SHP77 treated with DMSO at 0.1 percent for 48 hours (cell line): Measurements from ENCODE around the gene TRIM64.
"Not testable (repeated sequence)": the region's sequence is repeated elsewhere in the genome, so short reads cannot be mapped to it uniquely, and the experiment has no call there.

Source experiments
- DNase-seq: peaks from one replicate; lab custom pipeline; 2025; lab: John Stamatoyannopoulos, UW

The TRIM64 gene, protein sequence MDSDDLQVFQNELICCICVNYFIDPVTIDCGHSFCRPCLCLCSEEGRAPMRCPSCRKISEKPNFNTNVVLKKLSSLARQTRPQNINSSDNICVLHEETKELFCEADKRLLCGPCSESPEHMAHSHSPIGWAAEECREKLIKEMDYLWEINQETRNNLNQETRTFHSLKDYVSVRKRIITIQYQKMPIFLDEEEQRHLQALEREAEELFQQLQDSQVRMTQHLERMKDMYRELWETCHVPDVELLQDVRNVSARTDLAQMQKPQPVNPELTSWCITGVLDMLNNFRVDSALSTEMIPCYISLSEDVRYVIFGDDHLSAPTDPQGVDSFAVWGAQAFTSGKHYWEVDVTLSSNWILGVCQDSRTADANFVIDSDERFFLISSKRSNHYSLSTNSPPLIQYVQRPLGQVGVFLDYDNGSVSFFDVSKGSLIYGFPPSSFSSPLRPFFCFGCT

GRCh38 chr11:89965737-89966136, at the start of gene TRIM64:
Gene TRIM64, plus strand, starts transcription at chr11:89966037. Its CDS starts 2,467 bp downstream, at chr11:89968504.
- DNase-seq: not testable (repeated sequence)

DNA sequence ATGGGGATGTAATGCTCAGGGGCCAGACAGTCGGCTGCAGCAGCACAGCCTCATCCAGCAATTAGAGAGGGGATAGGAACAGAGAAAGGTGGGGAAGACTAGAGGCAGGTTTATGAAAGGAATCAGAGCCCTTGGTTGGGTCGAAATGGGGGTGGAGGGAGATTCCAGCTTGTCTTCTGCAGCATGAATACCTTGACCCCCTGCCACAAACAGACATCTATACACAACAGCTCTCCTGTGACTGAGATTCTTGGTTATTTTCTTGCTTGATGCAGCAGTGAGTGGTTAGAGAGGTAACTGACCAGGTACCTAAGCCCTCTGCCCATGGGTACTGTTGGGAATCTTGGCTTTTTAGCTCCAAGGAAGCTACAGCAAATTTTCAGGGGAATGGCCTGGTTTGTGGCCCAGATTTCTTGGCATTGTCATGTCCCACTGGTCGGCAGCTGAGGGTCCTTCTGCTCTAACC, 43.6 kb upstream of the TRIM64 start, which contains the start of gene TRIM49D1:
TRIM49D1 (minus strand) TSS at position 51 of the 466 bp plus-strand sequence. CDS start 4,535 bp downstream, outside the sequence.
- no peak for DNase-seq

- not testable (repeated sequence) for DNase-seq
These were observed 42.1 kb upstream of the TRIM64 start, which contains the start of gene TRIM49D2 for GRCh38 chr11:89923764-89924163. Gene TRIM49D2, plus strand, starts transcription at chr11:89924064. Its CDS starts 2,698 bp downstream, at chr11:89926762.

DNA sequence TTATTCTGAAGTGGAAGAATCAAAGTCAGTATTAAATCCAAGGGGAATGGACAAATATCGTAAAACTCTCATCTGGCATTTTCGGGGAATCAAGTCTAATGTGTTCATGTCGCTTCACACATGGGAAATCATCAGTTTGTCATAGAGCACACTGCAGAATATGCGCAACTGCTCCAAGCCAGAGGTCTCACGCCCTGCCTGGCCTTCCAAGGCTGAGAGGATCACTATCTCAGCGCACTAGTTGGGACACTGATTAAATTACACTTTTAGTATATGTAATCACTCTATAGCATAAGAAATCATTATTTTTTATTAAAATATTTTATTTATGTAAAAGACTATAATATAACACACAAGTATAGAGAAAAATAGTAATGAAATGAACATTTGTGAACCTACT, 5.0 kb upstream of the TRIM64 start:
- not testable (repeated sequence) for DNase-seq
